GM19238 (cell line): ENCODE results near the gene PLXNA4.
A peak's percentile ranks its signal among the peaks of the same experiment; 100 is the strongest.
"Not testable (repeated sequence)": the region's sequence is repeated elsewhere in the genome, so short reads cannot be mapped to it uniquely, and the experiment has no call there.

Experiments
- DNase-seq: peaks from one replicate; pipeline ENCODE4 v3.0.0; 2011; ENCODE audit warnings: low spot score; ENCODE audit not compliant: insufficient read length

Gene PLXNA4, protein sequence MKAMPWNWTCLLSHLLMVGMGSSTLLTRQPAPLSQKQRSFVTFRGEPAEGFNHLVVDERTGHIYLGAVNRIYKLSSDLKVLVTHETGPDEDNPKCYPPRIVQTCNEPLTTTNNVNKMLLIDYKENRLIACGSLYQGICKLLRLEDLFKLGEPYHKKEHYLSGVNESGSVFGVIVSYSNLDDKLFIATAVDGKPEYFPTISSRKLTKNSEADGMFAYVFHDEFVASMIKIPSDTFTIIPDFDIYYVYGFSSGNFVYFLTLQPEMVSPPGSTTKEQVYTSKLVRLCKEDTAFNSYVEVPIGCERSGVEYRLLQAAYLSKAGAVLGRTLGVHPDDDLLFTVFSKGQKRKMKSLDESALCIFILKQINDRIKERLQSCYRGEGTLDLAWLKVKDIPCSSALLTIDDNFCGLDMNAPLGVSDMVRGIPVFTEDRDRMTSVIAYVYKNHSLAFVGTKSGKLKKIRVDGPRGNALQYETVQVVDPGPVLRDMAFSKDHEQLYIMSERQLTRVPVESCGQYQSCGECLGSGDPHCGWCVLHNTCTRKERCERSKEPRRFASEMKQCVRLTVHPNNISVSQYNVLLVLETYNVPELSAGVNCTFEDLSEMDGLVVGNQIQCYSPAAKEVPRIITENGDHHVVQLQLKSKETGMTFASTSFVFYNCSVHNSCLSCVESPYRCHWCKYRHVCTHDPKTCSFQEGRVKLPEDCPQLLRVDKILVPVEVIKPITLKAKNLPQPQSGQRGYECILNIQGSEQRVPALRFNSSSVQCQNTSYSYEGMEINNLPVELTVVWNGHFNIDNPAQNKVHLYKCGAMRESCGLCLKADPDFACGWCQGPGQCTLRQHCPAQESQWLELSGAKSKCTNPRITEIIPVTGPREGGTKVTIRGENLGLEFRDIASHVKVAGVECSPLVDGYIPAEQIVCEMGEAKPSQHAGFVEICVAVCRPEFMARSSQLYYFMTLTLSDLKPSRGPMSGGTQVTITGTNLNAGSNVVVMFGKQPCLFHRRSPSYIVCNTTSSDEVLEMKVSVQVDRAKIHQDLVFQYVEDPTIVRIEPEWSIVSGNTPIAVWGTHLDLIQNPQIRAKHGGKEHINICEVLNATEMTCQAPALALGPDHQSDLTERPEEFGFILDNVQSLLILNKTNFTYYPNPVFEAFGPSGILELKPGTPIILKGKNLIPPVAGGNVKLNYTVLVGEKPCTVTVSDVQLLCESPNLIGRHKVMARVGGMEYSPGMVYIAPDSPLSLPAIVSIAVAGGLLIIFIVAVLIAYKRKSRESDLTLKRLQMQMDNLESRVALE (N-terminal part only)

GRCh38 chr7:132575982-132576720, at the start of gene PLXNA4:
TSS of gene PLXNA4 (minus strand) at chr7:132576470. CDS start at chr7:132508693, 67,777 bp downstream.
- no peak for DNase-seq

DNA sequence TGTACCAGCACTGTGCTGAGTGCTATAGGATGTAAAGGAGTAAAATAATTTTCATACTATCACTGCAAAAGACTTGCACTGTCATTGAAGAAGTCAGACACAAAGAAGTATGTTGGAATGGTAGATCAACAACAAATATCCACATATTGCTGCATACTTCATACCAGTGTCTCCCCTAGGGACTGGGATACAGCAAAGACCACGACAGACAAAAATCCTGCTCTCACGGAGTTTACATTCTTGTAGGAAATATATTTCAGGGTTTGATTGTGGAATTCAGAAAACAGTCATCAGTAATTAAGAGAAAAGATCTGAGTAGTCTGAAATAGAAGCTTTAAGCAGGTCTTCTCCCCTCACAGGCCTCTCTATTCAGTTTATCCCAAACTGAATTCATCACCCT, 49.4 kb upstream of the PLXNA4 start:
- DNase-seq, result no peak

DNA sequence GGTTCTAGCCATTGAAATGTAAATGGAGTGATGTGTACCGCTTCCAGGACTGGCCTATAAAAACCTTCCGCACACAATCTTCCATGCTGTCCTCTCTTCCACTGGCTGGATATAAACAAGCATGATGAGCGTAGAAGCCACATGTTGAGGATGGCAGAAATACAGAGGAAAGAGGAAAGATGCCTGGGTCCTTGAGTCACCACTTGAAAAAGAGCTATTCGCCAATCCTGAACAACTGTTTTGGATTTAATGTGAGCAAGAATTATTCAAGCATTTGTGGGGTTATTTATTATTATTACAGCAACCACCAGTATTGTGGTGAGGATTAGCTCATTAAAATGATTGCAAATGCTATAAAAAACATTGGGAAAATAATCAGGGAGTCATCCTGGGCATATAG, 45.8 kb upstream of the PLXNA4 start:
- DNase-seq, result no peak

DNA sequence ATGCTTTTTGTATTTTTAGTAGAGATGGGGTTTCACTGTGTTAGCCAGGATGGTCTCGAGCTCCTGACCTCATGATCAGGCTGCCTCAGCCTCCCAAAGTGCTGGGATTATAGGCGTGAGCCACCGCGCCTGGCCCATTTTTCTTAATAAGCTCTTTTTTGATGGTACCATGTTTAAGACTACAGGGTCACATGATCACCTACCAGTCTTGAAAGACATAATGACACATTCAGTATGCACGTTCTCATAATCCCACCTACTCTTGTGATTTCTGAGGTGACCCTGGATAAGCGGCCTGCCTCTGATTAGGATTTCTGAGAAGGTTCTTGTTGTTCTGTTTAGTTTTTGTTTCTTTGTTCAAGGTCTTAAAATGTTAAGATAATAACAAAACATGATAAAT, 43.7 kb upstream of the PLXNA4 start:
- DNase-seq, result no peak

DNA sequence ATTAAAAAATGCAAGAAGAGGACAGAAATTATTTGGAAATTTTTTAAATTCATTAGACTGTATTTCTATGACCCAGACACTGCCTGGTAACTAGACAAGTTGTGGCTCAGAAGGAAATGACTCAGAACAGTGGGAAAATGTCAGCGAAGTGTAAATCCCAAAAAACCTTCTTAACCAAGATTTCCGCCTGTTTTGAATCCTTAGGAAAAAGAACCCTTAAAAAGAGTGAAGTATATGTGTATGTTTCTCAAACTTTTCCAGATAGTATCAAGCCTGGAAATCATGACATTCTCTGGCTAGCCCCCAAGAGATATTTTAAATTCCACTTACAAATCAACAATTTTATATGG, 42.7 kb upstream of the PLXNA4 start:
- no peak for DNase-seq

DNA sequence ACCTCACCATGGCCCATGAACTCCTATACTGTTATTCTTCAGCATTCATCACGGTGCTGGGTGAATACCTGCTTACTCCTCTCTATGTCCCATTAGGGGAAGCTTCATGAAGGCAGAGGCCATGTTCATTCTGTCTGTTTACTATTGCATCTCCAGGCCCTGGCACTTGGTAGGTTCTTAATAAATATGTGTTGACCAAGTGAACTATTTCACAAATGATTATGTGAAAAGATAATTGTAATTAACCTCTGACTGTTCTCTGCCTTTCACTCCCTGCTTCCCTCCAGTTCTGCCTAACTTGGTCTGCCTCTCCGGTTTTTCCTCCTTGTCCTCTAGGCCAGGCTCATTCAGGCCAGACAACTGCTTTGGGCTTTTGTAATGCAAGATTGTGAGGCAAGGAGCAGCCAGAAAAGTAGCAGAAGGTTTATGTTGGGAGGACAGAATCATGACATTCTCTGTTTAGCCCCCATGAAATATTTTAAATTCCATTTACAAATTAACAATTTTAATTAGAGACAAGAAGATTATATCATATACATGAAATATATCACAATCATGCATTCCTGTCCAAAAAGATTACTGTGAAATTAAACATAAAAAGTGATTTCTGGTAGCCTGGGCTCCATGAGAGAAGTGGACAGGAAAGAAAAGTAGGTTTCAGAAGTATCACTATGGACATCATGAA, 42.1 kb upstream of the PLXNA4 start:
- no peak for DNase-seq

DNA sequence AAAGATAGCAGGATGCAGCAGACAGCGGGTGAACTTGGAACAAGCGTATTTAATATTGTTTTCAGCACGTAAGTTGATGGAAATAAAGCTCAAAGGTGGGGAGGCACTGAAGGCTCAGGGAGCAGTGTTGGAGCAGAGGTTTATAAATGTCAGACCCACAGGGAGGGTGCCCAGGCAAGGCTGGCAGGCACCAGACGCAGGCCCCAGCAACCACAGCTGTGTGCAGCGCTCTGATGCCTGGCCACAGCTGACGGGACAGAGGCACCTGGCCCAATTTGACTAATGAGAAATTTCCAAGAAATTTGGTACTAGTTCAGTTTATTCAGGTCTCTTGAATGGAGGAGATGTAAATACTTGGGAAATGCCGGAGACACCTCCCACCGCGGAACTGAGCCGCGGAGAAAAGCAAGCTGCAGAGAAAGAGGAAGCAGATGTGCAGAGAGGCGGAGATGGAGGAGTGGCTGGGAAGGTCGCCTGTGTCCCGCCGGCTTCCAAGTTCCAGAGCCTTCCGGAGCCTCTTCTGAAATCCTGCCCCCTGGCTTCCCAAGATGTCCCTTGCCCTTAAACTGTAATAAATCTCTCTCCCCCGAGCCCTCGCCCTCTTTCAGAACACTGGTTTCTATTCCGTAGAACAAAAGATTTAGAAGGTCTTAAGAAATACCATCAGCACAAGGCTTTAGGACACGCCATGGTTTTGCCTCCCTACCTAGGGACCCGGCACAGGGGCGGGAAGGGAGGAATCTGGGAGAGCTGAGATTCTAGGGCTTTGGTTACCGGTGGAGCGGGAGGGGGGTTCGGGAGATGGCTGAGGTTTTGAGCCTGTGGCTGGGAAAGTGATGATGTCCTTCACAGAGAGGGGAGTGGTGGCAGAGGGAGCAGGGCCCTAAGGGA, 38.4 kb upstream of the PLXNA4 start:
- DNase-seq, result peak; percentile 15

DNA sequence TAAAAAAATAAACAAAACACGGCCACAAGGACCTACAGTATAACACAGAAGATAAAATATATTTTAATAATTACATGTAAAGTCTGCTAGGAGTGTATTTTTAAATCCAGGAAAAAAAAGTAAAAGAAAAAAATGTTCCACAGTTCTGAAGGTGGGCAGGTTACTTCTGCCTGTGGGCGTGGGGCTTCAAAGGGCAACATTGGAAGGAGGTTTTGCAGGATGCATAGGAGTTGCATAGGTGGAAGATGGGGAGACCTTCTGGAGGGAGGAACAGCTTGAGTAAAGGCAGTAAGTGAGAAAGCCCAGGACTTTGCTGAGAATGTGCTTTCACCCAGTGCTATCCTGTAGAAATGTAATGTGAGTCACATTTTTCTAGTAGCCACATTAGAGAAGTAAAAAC, 37.5 kb upstream of the PLXNA4 start:
- no peak for DNase-seq

GRCh38 chr7:132610995-132611394, 34.7 kb upstream of the PLXNA4 start:
- DNase-seq, result no peak

DNA sequence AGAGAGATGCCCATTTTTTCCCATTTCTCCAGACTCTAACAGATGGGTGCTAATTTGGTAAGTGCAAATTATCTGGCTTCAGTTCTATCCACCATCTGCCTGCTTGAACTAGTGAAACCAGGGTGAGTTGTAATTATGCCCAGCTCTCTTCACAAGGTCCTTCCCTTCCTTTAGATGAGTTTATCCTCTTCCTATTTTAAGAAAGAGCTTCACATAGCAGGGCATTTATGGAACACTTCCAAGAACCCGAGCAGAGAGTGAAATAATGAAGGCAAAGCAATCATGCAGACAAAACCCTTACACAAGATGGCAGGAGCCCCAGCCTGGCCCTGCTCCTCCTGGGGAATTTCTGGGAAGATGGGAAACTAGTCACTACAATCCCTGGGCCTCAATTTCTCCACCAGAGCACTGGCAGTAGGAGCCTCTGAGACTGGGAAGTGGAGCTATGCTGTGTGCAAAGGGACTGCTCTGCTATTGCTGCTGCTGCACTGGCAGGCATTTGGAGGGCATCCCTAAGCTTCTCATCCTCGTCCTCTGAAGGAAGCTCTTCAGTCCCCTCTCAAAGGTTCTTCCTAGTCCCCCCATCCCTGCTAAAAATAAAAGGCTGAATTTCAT, 33.7 kb upstream of the PLXNA4 start:
- DNase-seq, result no peak

DNA sequence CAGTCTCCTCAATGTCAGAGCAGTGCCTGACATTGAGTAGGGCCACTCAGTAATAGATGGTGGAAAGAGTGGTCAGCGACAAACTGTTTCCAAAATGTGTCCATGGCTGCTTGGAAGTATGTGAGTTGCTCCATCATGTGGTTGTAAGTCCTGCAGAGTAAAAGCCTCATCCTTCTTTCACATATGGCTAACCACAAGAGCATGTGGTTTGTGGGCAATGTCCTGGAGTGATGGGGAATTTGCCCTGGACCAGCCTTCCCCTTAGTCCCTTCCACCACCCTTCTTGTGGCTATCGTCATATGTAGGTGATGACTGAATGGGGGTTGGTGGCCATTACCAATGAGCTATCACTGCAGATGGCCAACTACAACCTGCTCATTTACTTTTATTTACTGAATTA, 33.0 kb upstream of the PLXNA4 start:
- no peak for DNase-seq

DNA sequence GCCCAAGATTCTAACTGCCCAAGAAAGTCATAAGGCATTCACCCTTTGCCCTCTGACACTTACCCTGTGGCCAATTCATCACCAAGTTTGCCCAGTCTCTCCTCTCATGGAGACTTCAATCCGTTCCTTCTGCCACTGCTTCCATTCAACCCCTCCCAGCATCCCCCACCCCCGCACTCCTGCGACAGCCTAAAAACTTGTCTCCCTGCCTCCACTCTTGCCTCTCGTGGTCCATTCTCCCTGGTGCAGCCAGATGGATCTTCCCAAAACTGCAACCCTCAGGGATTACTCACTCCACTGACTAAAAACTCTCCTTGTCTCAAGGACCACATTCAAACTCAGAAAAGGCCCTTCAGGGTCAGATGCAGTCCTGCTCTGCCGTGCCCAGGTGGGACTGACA, 32.3 kb upstream of the PLXNA4 start:
- no peak for DNase-seq

GRCh38 chr7:132607656-132608055, 31.4 kb upstream of the PLXNA4 start:
- DNase-seq, result no peak

DNA sequence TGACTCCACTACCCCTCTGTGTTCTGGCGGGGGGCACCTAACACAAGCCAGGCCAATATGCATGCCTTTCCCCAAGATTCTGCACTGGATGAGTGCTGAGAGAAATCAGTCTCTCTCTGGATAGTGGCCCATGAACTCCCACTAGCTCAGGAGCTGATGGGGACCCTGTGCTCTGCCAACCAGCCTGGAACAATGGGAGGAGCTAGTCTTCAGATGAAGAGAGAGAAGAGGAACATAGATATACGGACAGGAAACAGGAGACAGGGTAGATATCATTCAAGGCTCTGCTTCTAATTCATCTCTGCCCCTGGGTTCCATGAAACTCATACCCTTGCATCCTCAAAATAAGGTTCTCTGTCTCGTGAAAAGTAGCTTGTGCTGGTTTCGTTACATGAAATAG, 27.9 kb upstream of the PLXNA4 start:
- no peak for DNase-seq

- no peak for DNase-seq
These were observed 27.1 kb upstream of the PLXNA4 start for GRCh38 chr7:132603220-132603833.

DNA sequence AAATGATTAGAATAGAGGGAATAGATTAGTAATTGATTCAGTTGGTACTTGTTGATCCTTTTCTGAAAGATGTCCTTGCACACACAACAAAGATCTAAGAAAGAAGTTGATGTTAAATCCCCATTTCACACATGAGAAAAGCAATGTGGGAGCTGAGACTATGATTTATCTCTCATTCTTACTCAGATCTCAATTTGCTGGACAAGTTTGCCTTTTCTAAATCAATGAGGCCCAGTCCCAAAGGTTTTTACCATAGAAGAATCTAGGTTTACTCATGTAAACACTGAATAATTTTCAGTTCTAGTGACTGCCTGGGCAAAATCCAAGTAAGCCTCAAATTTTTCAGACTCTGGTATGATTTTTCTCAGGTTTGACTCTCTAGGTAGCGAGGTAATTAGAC, 25.5 kb upstream of the PLXNA4 start:
- no peak for DNase-seq

- DNase-seq, result no peak
These were observed 20.3 kb upstream of the PLXNA4 start for GRCh38 chr7:132596588-132596987.

DNA sequence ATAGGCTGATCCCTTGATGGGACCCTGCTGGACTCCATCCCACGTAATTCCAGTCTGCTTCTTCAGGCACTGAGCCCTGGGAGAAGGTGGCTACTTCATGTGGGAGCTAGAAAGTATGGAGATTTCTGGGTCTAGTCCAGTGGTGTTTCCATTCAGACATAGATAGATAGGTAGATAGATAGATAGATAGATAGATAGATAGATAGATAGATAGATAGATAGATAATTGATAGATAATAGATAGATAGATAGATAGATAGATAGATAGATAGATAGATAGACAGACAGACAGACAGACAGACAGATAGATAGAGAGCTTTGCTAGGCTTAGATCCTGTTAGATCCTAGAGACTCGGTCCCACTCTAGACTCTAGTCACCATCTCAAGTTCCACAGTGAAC, 18.5 kb upstream of the PLXNA4 start:
- DNase-seq, result not testable (repeated sequence)

DNA sequence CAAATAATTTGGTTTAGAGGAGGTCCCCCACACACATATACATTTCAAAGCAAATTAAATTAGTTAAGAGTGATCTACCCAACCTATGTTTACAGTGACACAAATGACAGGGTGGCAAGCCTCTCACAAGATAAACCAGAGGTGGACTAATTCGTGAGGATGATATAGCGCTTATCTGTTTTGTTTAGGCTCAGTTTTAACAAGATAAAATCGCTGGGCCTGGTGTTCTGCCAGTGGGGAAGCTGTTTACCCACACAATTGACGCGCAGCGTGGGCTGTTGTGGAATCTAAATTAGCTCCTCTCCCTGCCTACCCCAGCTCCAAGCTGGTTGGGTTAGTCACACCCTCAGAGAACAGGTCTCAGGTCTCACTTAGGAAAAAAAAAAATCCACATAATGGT, 16.7 kb upstream of the PLXNA4 start:
- DNase-seq, result no peak
